Parathyroid adenoma (tissue), 2 donors: ENCODE results near the gene EVA1A.

Source experiments
- H2AFZ ChIP-seq: fragments of 300-600 bp; sonication (generic); one replicate; pipeline ENCODE4 v1.7.0; 2017; ENCODE audit warnings: antibody characterized with exemption, mild to moderate bottlenecking
- H3K27ac ChIP-seq: fragments of 300-600 bp; sonication (generic); one replicate; pipeline ENCODE4 v1.7.0; 2017
- H3K27me3 ChIP-seq: fragments of 300-600 bp; sonication (generic); one replicate; pipeline ENCODE4 v1.7.0; 2017; ENCODE audit warnings: low read length; ENCODE audit not compliant: control insufficient read depth, insufficient read depth
- H3K36me3 ChIP-seq: fragments of 300-600 bp; sonication (generic); one replicate; pipeline ENCODE4 v1.7.0; 2017; ENCODE audit warnings: low read length; ENCODE audit not compliant: control insufficient read depth, insufficient read depth
- H3K4me1 ChIP-seq: fragments of 300-600 bp; sonication (generic); one replicate; pipeline ENCODE4 v1.7.0; 2017; ENCODE audit warnings: control low read depth
- H3K4me2 ChIP-seq: fragments of 300-600 bp; sonication (generic); one replicate; pipeline ENCODE4 v1.7.0; 2017; ENCODE audit warnings: low read length
- H3K4me3 ChIP-seq: fragments of 300-600 bp; sonication (generic); one replicate; pipeline ENCODE4 v1.7.0; 2017; ENCODE audit warnings: low read depth, low read length
- H3K79me2 ChIP-seq: fragments of 300-600 bp; sonication (generic); one replicate; pipeline ENCODE4 v1.7.0; 2017; ENCODE audit warnings: control low read depth
- H3K9ac ChIP-seq: fragments of 300-600 bp; sonication (generic); one replicate; pipeline ENCODE4 v1.7.0; 2017; ENCODE audit warnings: mild to moderate bottlenecking
- H3K9me3 ChIP-seq: fragments of 300-600 bp; sonication (generic); one replicate; pipeline ENCODE4 v1.7.0; 2017; ENCODE audit warnings: low read length; ENCODE audit not compliant: control insufficient read depth
- CTCF ChIP-seq: fragments of 300-600 bp; sonication (generic); IDR thresholded peaks from one replicate; pipeline ENCODE4 v1.7.0; 2017; ENCODE audit warnings: antibody characterized with exemption, mild to moderate bottlenecking
- donor health status: primary hyperparathyroidism.

The EVA1A gene

GRCh38 chr2:75459565-75460310, 101.0 kb downstream of the EVA1A start:
- H3K9me3 ChIP-seq = no peaks in the 10 kb centered on the region
- H3K79me2 ChIP-seq = no peaks in the 10 kb centered on the region
- no peak overlapping the region for H2AFZ ChIP-seq
- no peak overlapping the region for H3K4me2 ChIP-seq
- no peaks in the 10 kb centered on the region for H3K4me1 ChIP-seq
- H3K27me3 ChIP-seq = no peaks in the 10 kb centered on the region
- TF ChIP-seq CTCF = no peak
- H3K4me3 ChIP-seq = no peak overlapping the region
- no peaks in the 10 kb centered on the region for H3K36me3 ChIP-seq
- no peak overlapping the region for H3K27ac ChIP-seq
- no peak overlapping the region for H3K9ac ChIP-seq

- Histone ChIP-seq H3K9ac (no peak overlapping the region), H3K9me3 (no peaks in the 10 kb centered on the region), H3K27me3 (no peaks in the 10 kb centered on the region), H3K36me3 (no peaks in the 10 kb centered on the region), H3K4me1 (no peaks in the 10 kb centered on the region), H2AFZ (no peak overlapping the region), H3K27ac (no peak overlapping the region), H3K79me2 (no peaks in the 10 kb centered on the region), H3K4me2 (no peak overlapping the region), H3K4me3 (no peak overlapping the region)
- TF ChIP-seq CTCF = no peak
Observed at GRCh38 chr2:75458201-75458600, 102.5 kb downstream of the EVA1A start.

- H3K79me2 ChIP-seq = no peaks in the 10 kb centered on the region
- no peak overlapping the region for H3K4me3 ChIP-seq
- no peaks in the 10 kb centered on the region for H3K4me1 ChIP-seq
- H2AFZ ChIP-seq = no peak overlapping the region
- no peak overlapping the region for H3K27ac ChIP-seq
- H3K9me3 ChIP-seq = no peaks in the 10 kb centered on the region
- TF ChIP-seq CTCF = no peak
- no peak overlapping the region for H3K9ac ChIP-seq
- H3K4me2 ChIP-seq = no peak overlapping the region
- no peaks in the 10 kb centered on the region for H3K36me3 ChIP-seq
- H3K27me3 ChIP-seq = no peaks in the 10 kb centered on the region
Observed at GRCh38 chr2:75456825-75457224, 103.9 kb downstream of the EVA1A start.

GRCh38 chr2:75456111-75456510, 104.6 kb downstream of the EVA1A start:
- H3K4me3 ChIP-seq = no peak overlapping the region
- TF ChIP-seq CTCF = no peak
- H3K9me3 ChIP-seq = no peaks in the 10 kb centered on the region

GRCh38 chr2:75454241-75454620, 106.5 kb downstream of the EVA1A start:
- H3K4me3 ChIP-seq = no peak overlapping the region
- no peak overlapping the region for H2AFZ ChIP-seq
- no peak overlapping the region for H3K27ac ChIP-seq
- no peak overlapping the region for H3K4me2 ChIP-seq
- H3K9me3 ChIP-seq = no peaks in the 10 kb centered on the region
- H3K36me3 ChIP-seq = no peaks in the 10 kb centered on the region
- no peaks in the 10 kb centered on the region for H3K79me2 ChIP-seq
- H3K27me3 ChIP-seq = no peaks in the 10 kb centered on the region
- H3K9ac ChIP-seq = no peak overlapping the region
- TF ChIP-seq CTCF = no peak
- no peaks in the 10 kb centered on the region for H3K4me1 ChIP-seq

More at GRCh38 chr2:75456111-75456510, 104.6 kb downstream of the EVA1A start:
- Histone ChIP-seq H3K36me3 (no peaks in the 10 kb centered on the region), H3K9ac (no peak overlapping the region), H2AFZ (no peak overlapping the region), H3K79me2 (no peaks in the 10 kb centered on the region), H3K4me2 (no peak overlapping the region), H3K4me1 (no peaks in the 10 kb centered on the region), H3K27me3 (no peaks in the 10 kb centered on the region), H3K27ac (no peak overlapping the region)
